Measurements from ENCODE around the gene ANKRD60. TPM values are rescaled to one million over a fixed set of nuclear protein-coding genes. Genes with fewer than 3 reads are reported as not detected.

The ANKRD60 gene
- total RNA-seq, 3 donors from 2014 or later = not detected

DNA sequence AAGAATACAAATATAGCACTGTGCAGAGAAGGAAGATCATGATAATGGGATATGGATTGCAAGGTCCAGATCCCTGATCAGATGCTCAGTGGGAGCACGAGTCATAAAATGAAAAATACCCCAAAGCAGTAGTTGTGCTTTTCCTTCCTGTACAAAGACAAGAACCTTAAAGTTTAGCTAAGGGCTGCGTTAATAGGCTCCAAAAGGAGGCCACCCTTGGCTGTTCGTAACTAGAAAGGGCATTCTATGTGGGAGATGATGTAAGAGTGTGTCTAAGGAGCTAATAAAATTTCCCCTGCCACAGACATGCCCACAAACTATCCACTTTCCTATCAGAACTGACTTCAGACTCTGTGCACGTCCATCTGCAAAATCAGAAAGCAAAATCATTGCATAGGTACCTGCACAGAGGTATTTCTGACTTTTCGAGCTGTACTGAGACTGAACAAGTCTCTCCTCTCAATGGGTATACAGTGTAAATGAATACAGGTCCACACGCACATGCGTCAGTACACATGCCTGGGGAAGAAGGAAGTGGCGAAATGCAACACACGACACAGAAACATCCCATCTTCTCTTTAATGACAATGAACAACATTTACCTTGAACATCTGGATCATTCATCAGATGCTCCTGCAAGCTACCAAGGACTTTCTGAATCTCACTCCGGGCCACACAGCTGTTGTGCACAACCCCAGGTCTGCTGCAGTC is 16.9 kb upstream of the ANKRD60 start:
- H3K9me3 ChIP-seq = no peaks in the 10 kb centered on the region
- H3K4me3 ChIP-seq = no peak overlapping the region
- H3K27ac ChIP-seq = no peak overlapping the region
- no peaks in the 10 kb centered on the region for H3K4me1 ChIP-seq
- no peaks in the 10 kb centered on the region for H3K36me3 ChIP-seq
- intact Hi-C loops (cut with DNase I; ENCODE audit: low total_unique reads) = no loop called here
- no peak for DNase-seq (ENCODE audit: low spot score in 2 of 2)
- no peaks in the 10 kb centered on the region for H3K27me3 ChIP-seq
- TF ChIP-seq CTCF (IDR thresholded peaks at IDR 0.05) (no peak), POLR2A (IDR thresholded peaks at IDR 0.05) (no peak), POLR2AphosphoS5 (IDR thresholded peaks at IDR 0.05) (no peak)

- no peaks in the 10 kb centered on the region for H3K4me1 ChIP-seq
- DNase-seq (ENCODE audit: low spot score in 2 of 2) = no peak
- no peak overlapping the region for H3K27ac ChIP-seq
- H3K4me3 ChIP-seq = no peak overlapping the region
- H3K27me3 ChIP-seq = no peaks in the 10 kb centered on the region
- TF ChIP-seq CTCF (IDR thresholded peaks at IDR 0.05) (no peak), POLR2AphosphoS5 (IDR thresholded peaks at IDR 0.05) (no peak), POLR2A (IDR thresholded peaks at IDR 0.05) (no peak)
- intact Hi-C loops (cut with DNase I; ENCODE audit: low total_unique reads) = no loop called here
- no peaks in the 10 kb centered on the region for H3K9me3 ChIP-seq
- H3K36me3 ChIP-seq = no peaks in the 10 kb centered on the region
These were observed 16.1 kb upstream of the ANKRD60 start for GRCh38 chr20:58244517-58245030.

DNA sequence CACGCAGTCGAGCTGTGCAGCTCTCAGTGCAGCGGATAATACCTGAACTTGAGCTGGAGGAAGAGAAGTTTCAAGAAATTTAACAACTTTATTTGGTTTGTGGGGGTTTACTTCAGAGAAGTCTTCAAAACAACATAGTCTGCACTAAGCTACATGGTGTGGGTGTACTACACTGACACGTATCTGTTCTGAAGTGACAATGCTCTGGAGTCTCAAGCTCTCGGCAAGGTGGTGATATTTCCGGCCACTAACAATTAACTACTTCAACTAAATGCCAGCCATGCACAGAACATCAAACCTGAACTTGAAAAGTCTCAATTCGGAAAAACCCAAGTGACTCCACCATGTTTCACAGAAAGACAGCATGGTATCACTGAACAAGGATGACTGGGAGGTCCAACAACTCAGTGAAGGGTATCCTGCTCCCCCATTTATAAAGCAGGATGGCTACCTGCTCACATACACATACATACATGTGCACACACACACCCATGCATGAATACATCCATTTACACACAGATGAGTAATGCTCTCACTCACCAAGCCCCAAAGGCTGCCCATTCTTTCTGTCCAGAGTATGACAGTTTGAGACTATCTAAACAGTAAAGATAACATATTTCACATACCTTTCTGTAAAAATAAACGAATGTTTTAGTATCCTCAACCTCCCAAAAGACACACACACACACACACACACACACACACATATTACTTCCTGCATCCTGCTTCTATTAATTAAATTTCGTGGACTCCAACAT is 15.4 kb upstream of the ANKRD60 start:
- no peak overlapping the region for H3K4me3 ChIP-seq
- DNase-seq (ENCODE audit: low spot score in 2 of 2) = no peak
- H3K4me1 ChIP-seq = no peaks in the 10 kb centered on the region
- H3K27ac ChIP-seq = no peak overlapping the region
- no peaks in the 10 kb centered on the region for H3K36me3 ChIP-seq
- intact Hi-C loops (cut with DNase I; ENCODE audit: low total_unique reads) = no loop called here
- TF ChIP-seq CTCF (IDR thresholded peaks at IDR 0.05) (no peak), POLR2AphosphoS5 (IDR thresholded peaks at IDR 0.05) (no peak), POLR2A (IDR thresholded peaks at IDR 0.05) (no peak)
- no peaks in the 10 kb centered on the region for H3K27me3 ChIP-seq
- H3K9me3 ChIP-seq = no peaks in the 10 kb centered on the region

- intact Hi-C loops (cut with DNase I; ENCODE audit: low total_unique reads) = no loop called here
- Histone ChIP-seq H3K4me3 (no peak overlapping the region), H3K4me1 (no peaks in the 10 kb centered on the region), H3K27me3 (no peaks in the 10 kb centered on the region), H3K36me3 (no peaks in the 10 kb centered on the region), H3K27ac (no peak overlapping the region), H3K9me3 (no peaks in the 10 kb centered on the region)
- DNase-seq (ENCODE audit: low spot score in 2 of 2) = no peak
- TF ChIP-seq CTCF (IDR thresholded peaks at IDR 0.05) (no peak), POLR2A (IDR thresholded peaks at IDR 0.05) (no peak), POLR2AphosphoS5 (IDR thresholded peaks at IDR 0.05) (no peak)
These were observed 14.4 kb upstream of the ANKRD60 start for GRCh38 chr20:58242824-58243223.

Data from breast epithelium (tissue), 4 donors.